LNCAP (cell line): ENCODE measurements around the gene SMIM36.

Experiments used
- CTCF ChIP-seq: fragments of 450-650 bp; IDR thresholded peaks from 2 replicates; pipeline ENCODE4 v1.5.1; 2017; ENCODE audit warnings: mild to moderate bottlenecking

The SMIM36 gene

GRCh38 chr17:55510986-55511721 lies at the start of gene SMIM36:
SMIM36 (minus strand) TSS chr17:55511452.
- no peak for TF ChIP-seq CTCF

- TF ChIP-seq CTCF = no peak
These were observed 44.5 kb upstream of the SMIM36 start for GRCh38 chr17:55555772-55556171.

GRCh38 chr17:55549140-55549539 lies 37.9 kb upstream of the SMIM36 start:
- peak; percentile 39; the same call in 1 of the 2 replicates for TF ChIP-seq CTCF

GRCh38 chr17:55546991-55547664 lies 35.9 kb upstream of the SMIM36 start:
- no peak for TF ChIP-seq CTCF

- TF ChIP-seq CTCF = no peak
These were observed 35.2 kb upstream of the SMIM36 start for GRCh38 chr17:55546481-55546880.

GRCh38 chr17:55545806-55546205 lies 34.6 kb upstream of the SMIM36 start:
- TF ChIP-seq CTCF = no peak

GRCh38 chr17:55543709-55544108 lies 32.5 kb upstream of the SMIM36 start:
- no peak for TF ChIP-seq CTCF
